GM18870 (cell line): ENCODE data around the gene NTSR1.
"Not testable (repeated sequence)": the region's sequence is repeated elsewhere in the genome, so short reads cannot be mapped to it uniquely, and the experiment has no call there.

Experiments used
- ATAC-seq: cut with Tn5 transposase; IDR thresholded peaks from one replicate; pipeline ENCODE4 v1.9.1; 2021; ENCODE audit warnings: moderate library complexity; ENCODE audit not compliant: unreplicated experiment

Gene NTSR1

DNA sequence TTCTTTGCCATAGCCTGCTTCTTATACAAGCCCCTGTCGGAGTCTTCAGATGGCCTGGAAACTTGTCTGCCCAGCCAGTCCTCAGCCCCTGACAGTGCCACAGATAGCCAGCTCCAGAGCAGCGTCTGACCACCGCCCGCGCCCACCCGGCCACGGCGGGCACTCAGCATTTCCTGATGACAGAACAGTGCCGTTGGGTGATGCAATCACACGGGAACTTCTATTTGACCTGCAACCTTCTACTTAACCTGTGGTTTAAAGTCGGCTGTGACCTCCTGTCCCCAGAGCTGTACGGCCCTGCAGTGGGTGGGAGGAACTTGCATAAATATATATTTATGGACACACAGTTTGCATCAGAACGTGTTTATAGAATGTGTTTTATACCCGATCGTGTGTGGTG is 36.9 kb upstream of the NTSR1 start:
- ATAC-seq: no peak

DNA sequence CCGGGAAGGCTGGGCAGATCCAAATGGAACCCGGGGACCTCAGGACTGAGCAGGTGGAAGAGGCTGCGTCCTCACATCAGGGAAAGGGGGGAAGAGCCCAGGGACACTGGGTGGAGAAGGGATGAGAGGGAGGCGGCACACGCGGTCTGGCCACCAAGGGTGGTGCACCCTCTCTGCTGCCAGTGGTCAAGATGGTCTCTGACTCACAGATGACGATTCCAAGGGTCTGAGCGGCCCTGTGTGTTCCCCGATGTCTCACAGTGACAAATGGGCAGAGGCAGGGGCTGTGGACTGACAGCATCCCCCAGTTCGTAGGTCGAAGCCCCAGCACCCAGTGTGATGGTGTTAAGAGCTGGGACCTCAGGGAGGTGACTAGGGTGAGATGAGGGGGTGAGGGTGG is 34.3 kb upstream of the NTSR1 start:
- ATAC-seq: no peak

DNA sequence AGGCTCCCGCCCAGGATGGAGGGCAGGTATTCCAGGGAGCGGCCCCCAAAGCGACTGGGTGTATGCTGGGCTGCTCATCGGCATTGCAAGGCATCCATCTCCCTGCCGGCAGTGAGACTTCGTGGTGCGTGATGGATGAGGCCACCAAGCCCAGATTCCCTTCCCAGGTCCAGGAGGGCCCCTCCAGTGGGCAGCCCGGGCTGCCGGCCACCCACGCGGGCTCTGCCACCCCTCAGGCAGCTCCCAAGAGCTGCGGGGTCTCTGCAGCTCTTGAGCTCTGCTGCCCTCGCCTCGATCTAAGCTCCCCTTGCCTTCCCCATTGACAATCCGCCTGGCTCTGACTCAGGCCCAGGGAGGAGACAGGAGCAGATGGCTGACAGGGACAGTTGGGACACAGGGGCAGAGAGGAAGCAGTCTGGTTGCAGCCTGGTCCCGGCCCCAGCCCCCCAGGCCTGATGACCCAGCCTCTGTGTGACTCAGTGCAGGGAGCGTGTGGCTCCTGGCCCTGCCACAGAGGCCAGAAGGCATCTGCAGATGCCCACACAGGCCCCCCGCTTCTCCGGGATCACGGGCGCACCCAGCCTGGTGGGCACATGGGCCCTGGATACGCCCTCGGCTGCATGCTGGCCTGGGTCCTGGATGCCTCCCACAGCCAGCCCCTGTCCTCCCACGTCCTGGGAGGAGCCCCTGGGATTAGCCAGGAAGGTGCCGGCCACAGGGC is 33.3 kb upstream of the NTSR1 start:
- ATAC-seq: no peak

DNA sequence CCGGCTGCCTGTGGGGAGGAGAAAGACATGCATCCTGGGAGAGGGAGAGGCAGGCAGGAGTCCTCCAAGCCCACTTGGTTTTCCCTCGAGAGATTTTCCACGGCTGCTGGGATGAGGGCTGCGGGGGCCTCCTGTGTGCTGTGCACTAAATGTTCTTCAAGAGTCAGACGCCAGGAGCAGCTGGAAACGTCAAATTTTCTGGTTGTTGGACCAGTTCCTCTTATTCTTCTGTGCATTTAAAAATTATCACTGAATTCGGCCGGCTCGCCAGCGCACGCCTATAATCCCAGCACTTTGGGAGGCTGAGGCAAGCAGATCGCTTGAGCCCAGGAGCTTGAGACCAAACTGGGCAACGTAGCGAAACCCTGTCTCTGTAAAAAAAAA is 32.8 kb upstream of the NTSR1 start:
- no peak for ATAC-seq

DNA sequence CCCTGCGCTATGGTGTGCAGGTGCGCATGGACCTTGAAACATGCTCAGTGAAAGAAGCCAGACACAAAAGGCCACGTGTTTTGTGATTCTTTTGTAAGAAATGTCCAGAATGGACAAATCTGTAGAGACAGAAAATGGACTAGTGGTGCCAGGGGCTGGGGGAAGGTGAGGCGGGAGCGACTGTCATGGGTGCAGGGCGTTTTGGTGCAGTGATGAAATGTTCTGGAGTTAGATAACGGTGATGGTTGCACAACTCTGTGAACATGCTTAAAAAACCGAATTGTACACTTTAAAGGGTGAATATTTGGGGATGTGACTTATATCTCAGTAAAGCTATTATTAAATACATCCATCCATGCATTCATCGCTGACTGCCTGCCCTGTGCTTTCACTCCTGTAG is 31.7 kb upstream of the NTSR1 start:
- no peak for ATAC-seq

DNA sequence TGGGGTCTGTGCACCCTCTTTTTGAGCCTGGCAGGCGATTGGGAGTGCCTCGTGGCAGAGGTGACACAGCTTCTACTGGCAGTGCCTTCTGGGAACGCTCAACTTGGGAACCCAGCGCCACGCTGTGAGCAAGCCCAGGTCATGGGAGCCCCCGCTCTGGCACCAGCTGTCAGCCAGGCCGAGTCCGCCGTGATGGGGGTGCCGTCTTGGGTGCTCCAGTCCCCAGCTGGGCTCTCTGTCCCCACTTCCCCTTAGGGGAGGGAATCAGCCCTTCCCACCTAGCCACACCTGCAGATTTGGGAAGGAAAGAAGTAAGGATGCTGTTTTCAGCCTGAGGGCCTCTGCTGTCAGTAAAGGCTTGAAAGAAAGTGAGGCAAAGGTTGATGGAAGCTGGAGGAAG is 31.0 kb upstream of the NTSR1 start:
- no peak for ATAC-seq

DNA sequence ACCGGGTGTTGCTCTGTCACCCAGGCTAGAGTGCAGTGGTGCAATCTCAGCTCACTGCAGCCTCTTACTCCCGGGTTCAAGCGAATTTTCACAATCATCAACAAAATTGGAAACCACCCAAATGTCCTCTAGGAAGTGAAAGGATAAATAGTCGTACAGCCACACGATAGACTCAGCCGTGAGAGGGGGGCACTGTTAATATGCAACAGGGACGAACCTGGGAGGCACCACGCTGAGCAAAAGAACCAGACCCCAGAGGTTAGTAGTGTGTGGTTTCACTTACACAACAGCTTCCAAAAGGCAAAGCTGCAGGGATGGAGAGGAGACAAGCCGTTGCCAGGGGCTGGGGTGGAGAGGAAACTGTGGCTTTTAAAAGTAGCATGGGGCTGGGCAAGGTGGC is 30.1 kb upstream of the NTSR1 start:
- ATAC-seq: no peak

DNA sequence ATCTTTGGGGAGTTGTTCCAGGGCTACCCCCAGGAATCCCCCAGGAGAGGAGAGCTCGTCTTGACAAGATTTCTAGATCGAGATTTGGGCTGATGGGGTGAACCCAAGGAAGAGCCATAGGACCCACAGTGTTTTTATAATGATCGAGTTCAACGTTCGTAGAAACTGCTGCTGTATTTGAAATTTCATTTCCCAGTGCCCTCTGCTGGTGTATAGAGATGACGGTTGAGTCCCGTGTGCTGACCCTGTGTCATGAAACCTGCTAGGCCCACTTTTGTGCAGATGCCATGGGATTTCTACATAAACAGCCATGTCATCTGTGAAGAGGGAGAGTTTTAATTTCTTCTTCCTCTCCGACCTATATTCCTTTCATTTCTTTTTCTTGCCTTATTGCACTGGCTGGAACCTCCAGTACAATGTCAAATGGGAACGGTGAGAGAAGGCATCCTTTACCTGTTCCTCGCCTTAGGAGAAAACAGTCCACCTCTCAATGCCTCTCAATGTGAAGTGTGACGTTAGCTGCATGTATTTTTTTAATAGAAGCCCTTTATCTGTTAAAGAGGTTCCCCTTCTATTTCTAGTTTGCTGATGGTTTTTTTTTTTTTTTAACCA is 28.6 kb upstream of the NTSR1 start:
- ATAC-seq: no peak

DNA sequence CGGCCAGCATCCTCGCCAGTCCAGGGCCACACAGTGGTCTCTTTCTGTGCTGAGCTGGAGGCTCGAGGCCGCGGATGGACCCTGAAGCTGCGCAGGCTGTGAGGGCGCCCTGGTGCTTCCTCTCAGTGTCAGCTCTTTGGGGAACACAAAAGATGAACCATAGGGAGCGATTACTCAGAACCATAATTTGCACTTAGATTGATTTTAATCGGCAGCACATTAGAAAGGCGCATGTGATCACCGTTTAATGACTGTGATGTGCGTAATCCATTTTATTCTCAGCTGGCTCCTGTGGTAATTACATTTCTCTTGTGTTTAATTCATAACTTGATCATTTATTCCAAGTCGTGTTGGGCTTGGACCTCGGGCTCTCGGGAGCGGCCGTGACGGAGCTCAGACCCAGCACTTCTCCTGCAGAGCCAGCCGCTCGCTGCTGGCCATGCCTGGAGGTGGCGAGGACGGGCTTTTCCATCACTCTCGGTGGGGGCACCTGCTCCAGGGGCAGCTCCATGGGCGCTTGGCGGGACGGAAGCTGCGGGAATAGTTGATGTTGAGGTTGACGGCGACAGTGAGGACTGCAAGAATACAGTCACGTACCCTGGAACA is 25.6 kb upstream of the NTSR1 start:
- ATAC-seq: no peak

DNA sequence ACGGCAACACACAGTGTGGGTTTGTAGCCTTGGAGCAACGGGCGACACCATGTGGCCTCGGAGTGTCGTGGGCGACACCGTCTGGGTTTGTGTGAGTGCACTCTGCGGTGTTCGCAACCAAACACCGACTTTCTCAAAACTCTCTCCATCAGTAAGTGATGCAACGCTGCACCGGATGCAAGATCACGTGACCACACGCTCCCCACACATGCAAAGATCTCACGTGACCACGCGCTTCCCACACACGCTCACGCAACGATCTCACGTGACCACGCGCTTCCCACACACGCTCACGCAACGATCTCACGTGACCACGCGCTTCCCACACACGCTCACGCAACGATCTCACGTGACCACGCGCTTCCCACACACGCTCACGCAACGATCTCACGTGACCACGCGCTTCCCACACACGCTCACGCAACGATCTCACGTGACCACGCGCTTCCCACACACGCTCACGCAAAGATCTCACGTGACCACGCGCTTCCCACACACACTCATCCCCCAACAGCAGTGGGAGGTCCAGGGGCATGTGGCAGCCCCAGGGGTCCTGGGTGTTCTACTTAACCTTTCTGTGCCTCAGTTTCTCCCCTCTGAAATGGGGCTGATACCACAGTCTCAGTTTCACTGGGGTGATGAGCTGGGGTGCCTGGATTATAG is 24.8 kb upstream of the NTSR1 start:
- ATAC-seq: not testable (repeated sequence)

DNA sequence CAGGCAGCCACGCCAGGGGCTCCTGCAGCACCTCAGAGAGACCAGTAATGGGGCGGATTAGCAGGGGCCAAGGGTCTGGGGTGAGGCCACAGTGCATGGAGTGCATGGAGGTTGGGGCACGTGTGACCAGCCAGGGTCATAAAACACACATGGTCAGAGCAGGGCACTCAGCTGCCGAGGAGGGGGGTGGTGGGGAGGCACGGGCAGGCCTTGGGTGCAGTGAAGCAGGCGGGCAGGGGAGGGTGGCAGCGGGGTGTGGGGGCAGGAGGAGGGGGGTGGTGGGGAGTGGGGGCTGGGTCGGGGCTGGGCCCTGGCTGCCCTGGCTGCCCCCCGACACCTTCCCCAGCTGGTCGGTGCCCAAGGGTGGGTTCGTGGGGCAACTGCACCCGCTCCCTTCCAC is 23.7 kb upstream of the NTSR1 start:
- no peak for ATAC-seq

DNA sequence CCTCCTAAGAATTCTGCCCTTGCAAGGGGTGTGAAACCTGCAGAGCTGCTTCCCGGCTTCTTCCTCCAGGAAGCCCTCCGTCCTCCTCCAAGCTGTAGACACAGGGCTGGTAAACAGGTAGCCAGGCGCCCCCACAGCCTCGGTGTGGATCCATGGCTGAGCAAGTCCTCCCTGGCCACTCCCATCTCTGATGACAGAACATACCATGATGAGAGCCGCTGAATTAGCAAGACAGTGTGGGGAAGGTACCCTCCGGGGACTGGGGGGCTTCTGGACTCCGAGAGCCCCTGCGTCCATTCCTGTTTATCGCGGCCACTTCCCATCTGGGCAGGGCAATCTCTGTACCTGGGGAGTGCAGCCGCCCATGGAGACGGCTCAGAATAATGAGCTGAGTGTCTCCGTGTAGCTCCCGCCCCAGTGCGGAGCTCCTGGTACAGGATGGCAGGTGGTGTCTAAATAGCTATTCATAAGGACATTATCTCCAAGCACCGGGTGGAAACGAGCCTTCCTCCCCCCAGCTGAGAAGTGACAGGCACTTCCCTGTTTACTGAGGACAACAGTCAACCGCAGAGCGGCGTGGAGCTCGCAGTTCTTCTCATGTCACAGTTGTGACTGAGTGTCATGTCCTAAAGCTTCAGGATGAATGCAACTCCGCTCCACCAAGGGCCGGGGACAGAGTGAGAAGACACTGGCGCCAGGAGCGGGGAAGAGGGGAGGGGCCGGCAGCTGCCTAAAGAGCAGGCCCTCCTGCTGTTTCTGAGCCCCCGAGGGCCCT is 22.7 kb upstream of the NTSR1 start:
- ATAC-seq: no peak

DNA sequence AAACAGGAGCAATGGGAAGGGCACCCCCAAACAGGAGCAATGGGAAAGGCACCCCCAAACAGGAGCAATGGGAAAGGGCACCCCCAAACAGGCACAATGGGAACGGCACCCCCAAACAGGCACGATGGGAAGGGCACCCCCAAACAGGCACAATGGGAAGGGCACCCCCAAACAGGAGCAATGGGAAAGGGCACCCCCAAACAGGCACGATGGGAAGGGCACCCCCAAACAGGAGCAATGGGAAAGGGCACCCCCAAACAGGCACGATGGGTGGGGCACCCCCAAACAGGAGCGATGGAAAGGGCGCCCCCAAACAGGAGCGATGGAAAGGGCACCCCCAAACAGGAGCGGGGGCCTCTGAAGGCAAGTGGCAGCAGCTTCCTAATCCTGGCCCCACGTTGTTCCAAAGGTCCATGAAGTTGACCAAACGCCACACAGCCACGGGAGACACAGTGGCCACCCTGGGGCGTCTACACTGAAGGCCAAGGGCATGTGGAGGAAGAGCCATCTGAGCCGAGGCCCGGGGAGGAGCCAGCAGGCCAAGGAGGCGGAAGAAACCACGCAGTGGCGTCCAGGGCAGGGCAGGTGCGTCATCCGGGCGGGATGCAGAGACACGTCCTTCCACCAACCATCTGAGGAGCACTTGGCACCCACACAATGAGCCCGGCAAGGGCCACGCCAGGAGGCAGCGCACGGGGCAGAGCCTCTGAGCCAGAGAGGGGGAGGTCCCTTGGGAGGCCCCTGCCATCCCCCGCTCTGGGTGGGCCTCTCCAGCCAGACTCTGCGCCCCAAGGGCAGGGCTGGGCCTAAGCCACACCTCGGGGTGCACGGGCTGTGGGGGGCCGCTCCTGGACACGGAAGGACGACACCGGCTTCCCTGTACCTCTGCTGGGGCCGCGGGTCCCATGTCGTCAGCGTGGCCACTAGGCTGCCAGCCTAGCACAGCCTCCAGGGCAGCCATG is 21.5 kb upstream of the NTSR1 start:
- ATAC-seq: no peak

DNA sequence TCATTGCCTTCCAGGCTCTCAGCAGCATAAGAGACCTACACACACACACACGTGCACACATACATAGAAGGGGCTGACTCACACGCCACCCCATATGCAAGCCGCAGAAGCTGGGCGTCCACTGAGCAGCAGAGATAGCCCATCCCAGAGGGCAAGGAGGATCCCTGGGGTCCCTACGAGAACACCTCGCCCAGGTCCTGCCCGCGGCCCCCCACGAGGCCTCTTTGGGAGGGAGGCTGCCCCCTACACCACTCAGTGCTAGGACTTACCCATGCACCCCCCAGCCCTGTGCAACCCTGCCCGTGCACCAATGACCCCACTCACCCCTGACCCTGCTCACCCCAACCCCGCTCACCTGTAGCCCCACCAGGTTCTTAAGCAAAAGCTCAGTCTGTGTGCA is 20.6 kb upstream of the NTSR1 start:
- ATAC-seq: no peak

DNA sequence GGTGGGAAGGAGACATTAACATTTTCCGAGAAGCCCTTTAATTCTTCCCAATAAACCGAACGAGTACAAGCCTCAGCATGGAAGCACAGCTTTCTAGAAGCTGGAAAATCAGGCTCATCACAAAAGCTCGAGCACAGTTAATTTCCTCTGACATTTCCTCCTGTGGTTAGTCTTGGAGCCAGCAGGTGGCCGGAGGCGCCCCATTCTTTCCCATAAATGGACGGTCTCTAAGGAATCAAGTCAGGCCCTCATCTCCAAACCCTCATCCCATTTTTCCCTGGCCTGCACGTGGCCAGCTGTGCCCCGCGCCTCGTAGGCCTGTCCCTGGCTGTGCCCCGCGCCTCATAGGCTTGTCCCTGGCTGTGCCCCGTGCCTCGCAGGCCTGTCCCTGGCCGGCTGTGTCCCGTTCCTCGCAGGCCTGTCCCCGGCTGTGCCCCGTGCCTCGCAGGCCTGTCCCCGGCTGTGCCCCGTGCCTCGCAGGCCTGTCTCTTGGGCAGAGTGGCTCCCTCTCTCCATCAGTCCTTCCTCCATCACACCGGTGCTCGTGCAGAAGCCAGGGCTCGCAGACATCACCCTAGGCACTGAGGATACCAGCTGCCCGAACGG is 19.7 kb upstream of the NTSR1 start:
- no peak for ATAC-seq

DNA sequence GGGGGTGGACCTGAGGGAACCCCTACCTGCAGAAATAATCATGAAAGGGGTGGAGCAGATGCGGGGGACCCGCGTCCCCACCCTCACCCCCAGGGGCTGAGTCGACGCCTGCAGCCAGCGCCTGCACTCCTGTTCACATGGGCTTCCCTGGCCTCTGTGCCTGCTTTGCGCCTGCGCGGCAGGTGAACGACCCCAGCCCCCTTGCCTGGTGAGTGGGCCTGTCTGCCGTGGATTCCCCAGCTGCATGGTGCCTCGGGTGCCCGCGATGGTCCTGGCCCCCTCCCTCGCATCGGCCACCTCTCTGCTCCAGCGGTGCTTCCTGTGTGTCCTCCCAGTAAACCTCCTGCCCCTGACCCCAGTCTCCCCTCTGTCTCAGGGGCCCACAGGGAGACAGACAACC is 18.8 kb upstream of the NTSR1 start:
- no peak for ATAC-seq

DNA sequence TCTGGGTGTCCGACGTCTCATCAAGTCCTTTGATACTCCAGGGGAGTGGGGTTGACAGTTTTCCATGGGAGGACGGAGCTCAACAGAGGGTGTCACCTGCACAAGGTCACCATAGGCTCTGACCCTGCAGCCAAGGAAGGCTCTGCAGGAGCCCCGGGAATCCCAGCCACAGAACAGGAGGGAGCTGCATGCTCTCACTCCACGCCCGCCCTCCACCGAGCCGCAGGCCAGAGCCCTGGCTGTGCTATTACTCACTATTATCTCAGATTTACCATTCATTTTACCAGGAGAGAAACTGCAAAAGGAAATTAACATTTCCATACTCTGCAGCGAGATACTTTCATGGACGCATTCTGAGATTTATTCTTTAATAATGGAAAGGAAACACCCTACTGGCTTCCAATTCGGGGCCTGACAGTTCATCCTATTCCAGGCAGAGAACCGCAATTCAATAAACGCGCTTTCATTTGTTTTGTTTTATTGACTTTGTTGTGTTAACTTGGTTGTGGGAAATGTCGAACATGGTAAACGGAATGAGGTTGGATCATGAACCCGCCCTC is 18.3 kb upstream of the NTSR1 start:
- no peak for ATAC-seq

DNA sequence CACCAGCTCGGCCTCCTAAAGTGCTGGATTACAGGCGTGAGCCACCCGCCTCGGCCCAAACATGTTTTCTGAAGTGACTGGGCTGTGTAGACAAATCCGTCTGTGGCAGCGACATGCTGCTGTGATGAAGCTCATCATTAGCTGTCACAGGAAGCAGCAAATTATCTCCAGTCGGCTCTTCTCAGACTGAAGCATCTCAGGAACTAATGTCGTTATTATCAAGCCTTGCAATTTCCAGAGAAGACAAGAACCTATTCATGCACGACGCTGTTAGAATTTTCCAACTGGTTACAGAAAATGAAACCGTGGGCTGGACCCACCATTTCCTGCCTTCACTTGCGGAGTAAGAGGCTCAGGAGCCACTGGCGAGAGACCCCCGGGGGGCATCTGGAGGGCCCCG is 17.1 kb upstream of the NTSR1 start:
- ATAC-seq: no peak

DNA sequence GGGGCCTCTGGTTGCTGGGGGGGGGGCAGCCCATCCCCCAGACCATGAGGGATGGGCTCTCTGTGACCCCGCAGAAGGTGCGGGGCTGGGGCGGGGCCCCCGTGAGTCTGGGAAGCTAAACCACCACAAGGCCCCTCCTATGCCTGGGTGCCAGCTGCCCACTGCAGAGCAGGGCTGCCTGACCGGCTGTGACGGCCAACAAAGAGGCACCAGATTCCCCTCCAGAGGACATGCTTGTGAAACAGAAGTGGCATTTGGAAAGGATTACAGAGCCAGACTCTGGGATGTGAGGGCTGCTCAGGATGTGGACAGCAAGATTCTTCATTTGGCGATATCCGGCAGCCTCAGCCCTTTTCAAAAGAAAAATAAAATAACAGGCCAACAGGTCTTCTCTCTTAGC is 16.5 kb upstream of the NTSR1 start:
- ATAC-seq: no peak
